Measurements from ENCODE around the gene KDM2B.

KDM2B gene

DNA sequence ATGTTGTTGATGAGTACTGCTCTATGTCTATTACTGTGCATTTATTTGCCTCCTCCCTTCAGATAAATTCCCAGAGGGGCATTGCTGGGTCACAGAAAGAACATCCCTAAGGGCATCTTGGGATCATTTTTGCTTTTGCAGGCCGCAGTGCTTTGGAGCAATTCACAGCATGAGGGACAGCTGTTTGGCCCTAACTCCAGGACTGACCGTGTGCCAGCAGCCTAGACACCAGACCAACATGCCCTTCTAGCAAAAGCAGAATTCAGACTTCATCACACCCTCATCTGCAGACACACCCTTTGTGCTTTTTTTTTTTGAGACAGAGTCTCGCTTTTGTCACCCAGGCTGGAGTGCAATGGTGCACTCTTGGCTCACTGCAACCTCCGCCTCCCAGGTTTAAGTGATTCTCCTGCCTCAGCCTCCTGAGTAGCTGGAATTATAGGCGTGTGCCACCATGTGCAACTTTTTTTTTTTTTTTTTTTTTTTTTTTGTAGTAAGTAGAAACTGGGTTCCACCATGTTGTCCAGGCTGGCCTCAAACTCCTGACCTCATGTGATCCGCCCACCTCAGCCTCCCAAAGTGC is 149.9 kb downstream of the KDM2B start:
- no peak for DNase-seq (ENCODE audit: low read depth)

DNA sequence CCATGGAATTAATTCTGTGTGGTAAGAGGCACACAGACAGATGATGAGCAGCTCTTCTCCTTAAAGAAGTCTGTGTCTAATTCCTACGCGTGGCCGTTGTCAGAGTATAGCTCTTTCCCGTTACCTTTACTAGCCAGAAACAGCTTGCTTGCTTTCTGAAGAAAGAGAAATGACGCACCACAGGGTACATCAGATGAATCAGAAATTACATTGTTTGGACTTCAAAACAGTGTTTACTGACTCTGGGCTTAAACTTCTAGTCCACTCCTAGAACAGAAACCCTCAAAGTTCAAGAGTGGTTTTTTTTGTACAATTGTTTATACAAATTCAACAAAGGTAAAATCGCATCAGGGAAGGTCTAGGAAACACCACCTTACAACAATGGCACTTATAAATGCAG is 151.9 kb downstream of the KDM2B start:
- no peak for DNase-seq (ENCODE audit: low read depth)

- no peak for DNase-seq (ENCODE audit: low read depth)
Measured at GRCh38 chr12:121427556-121428050, 153.2 kb downstream of the KDM2B start.

- no peak for DNase-seq (ENCODE audit: low read depth)
Measured at GRCh38 chr12:121424624-121424975, 156.2 kb downstream of the KDM2B start.

DNA sequence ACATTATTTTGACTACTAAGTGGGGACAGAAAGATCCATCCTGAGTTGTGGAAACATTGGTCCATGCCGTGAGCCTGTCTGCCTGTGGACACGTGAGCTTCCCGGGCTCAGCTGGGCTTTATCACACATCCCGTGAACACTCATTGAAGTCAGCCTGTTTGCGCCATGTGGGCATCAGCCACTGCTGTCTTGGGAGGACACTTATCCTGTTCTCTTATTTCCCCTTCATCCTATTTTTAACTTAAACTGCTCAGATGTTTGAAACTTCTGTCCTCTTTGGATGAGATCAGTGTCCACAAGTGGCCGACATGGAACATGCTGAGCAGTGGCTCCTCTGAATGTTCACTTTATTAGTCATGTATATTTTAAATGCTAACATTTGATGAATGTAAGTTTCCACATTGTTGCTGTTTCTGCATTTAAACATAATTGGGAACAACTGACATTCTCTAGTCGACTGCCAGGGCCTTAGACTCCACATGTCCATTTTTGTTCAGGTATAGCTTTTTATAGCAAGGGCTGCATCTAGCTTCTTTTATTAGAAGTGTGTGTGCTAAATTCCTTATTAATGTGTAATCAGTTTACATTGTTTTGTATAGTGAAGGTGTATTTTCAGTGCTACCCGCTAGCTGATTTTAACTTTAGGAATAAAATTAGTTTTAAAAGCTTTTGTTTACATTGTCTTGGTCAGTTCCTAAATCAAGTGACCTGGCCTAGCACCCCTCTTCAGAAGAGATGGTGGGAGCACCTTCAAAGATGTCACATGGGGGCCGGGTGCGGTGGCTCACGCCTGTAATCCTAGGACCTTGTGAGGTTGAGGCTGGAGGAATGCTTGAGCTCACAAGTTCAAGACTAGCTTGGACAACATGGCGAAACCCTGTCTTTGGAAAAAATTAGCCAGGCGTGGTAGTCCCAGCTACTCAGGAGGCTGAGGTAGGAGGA is 156.9 kb downstream of the KDM2B start:
- no peak for DNase-seq (ENCODE audit: low read depth)

- no peak for DNase-seq (ENCODE audit: low read depth)
Measured at GRCh38 chr12:121423253-121423652, 157.6 kb downstream of the KDM2B start.

DNA sequence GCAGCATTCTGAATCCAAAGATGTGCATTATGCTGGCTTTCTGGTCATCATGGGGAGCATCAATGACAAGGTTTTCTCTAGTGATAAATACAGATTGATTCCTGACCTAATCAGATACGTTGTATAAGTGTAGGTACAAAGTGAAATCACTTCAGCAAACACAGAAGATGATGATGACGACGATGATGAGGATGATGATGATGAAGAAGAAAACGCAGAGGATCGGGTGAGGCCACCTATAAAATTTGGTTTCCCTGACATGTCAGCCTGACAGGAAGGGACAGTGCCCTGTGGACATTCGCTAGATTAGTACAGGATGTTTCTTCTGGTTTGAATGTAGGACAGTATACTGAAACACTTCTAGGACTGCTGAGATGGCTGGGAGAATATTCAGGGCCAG is 160.7 kb downstream of the KDM2B start:
- no peak for DNase-seq (ENCODE audit: low read depth)

DNA sequence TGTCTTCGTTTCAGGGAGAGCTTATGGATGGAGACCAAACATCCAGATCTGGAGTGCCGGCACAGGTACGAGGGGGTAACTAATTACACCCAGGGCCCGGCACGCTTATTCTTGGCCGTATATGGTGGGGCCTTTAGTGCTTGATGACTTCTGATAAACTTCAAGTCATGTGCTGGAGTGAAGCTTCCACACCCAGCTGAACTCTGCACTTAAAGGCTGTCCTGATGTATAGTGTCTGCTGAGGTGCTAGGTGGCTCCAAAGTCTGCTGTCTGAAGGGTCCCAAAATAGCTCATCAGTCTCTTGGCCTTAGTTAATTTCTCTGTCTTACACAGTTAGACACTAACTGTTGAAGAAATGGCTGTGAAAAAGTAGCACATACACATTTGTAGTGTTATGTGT is 163.0 kb downstream of the KDM2B start:
- no peak for DNase-seq (ENCODE audit: low read depth)

DNA sequence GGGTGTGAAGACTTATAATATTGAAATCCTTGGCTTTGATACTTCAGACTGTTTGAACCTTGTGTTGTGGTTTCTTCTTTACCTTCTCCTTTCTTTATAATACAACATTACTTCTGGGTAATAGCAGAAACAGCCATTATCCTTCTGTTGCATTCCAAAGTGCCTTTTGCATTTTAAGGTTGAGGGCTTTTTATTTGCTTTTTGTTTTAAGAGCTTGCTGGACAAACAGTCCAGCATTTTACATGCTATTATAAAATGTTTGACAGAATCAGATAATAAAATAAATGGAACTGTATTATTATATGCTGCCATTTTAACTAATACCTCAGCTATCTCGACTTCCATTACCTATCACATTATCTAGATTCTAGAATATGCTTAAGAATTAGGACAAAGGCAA is 166.9 kb downstream of the KDM2B start:
- no peak for DNase-seq (ENCODE audit: low read depth)

DNA sequence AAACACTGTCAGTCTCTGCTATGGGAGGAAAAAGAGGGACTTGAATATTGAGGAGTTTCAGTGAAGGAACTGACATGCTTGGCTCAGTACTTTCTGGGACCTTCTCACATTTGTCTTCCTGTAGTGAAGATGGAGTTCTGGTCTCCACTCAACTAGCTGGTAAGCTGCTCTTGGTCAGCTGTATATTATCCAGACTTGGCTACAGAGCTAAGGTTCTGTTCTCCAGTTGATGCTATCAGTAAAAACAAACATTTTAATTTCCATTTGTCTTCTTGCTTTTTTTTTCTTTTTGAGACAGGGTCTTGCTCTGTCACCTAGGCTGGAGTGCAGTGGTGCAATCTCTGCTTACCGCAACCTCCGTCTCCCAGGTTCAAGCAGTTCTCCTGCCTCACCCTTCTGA is 175.6 kb downstream of the KDM2B start:
- DNase-seq (ENCODE audit: low read depth), result no peak

- no peak for DNase-seq (ENCODE audit: low read depth)
Measured at GRCh38 chr12:121404734-121405133, 176.1 kb downstream of the KDM2B start.

DNA sequence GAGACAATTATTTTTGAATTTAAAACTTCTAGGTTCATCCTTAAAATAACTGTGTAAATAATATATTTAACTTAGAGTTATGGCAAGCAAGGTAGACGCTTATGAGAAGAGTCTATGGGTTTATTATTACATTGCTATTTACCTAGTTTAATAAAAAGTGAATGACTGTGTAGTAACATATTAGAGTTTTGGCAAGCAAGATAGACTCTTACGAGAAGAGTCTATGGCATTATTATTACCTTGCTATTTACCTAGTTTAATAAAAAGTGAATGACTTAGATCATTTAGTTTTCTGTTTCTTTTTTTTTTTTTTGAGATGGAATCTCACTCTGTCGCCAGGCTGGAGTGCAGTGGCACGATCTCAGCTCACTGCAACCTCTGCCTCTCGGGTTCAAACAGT is 177.1 kb downstream of the KDM2B start:
- no peak for DNase-seq (ENCODE audit: low read depth)

DNA sequence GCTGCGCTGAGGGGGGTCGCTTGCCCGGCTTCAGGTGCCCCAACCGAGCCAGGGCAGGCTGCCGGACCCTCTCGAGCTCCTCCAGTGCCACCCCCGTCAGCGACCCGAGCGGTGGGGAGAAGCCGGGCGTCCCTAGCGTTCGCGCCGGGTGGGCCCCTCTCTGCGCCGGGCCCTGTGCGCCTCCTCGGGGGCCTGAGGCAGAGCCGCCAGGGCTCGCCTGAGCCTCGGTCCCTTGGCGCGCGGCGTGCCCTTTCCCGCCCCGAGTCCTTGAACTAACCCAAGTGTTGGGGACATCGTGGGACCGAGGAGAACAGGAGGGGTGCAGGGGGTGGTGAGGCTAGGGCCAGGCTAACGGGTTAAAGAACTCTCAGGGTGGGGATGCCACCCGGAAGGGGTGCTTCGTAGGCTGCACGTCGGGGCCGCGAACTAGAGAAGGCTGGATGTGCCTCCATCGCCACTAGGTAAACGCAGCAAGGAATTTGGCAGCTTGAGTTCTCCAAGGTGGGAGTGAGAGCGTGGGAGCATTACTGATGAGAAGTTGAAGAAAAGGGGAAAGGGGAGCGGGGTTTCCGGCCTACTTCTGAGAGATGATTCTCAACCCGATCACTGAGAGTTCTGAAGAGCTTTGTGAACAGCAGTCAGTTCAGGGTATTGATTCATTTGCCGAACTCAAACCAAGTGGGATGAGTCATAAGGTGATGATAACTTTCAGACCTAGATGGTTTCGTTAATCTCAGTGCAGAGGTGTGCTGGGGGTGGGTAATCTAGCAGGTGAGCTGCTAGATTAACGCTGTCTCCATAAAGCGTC is 180.3 kb downstream of the KDM2B start:
- peak; percentile 20 for DNase-seq (ENCODE audit: low read depth)

- DNase-seq (ENCODE audit: low read depth), result peak; percentile 94
Measured at GRCh38 chr12:121399391-121400331, 181.2 kb downstream of the KDM2B start, which contains the start of gene RNF34. TSS of gene RNF34 (plus strand) at chr12:121400118. CDS start at chr12:121400213, 95 bp downstream.

DNA sequence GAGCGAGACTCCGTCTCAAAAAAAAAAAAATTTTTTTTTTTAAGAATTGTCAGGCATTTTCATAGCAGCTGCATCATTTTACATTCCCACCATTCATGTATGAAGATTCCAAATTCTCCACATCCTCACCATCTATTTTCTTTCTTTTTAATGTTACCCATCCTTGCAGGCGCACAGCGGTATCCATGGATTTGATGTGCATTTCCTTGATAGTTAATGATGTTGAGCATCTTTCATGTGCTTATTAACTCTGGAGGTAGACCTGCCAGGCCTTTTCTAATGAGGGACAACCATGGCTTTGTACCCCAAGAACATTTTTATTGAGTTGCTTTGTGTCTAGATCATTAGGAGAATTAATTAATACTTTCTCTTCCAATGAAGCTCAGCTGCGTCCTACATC is 182.5 kb downstream of the KDM2B start:
- no peak for DNase-seq (ENCODE audit: low read depth)

DNA sequence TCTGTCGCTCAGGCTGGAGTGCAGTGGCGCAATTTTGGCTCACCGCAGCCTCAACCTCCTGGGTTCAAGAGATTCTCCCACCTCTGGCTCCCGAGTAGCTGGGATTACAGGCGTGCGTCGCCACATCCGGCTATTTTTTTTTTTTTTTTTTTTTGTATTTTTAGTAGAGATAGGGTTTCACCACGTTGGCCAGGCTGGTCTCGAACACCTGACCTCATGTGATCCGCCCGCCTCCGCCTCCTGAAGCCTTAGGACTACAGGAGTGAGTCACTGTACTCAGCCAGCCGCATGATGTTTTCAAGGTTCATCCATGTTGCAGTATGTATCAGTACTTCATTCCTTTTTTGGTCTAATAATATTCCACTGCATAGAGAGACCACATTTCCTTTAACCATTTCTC is 183.3 kb downstream of the KDM2B start:
- no peak for DNase-seq (ENCODE audit: low read depth)

- no peak for DNase-seq (ENCODE audit: low read depth)
Measured at GRCh38 chr12:121392325-121392716, 188.5 kb downstream of the KDM2B start.

DNA sequence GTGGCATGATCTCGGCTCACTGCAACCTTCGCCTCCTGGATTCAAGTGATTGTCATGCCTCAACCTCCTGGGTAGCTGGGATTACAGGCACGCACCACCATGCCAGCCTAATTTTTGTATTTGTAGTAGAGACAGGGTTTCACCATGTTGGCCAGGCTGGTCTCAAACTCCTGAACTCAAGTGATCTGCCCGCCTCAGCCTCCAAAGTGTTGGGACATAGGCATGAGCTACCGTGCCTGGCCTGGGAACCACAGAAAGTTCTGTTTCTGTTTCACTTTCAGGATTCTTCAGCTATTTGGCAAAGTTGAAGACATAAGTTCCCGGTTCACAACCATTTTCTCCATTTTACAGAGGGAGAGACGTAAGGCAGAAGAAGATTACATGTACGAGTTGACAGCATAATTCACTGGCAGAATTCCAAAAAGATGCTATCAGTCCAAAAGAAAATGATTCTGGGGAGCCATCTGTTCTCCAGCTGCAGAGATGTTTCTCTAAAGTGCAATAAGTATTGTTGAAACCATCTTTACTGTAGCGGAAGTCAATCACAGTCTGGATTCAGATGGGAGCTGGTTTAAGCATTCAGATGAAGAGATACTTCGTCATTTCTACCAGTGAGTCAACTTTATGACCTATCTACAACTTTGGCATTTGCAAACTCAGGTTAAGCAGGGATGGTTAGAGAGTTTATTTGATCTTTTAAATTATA is 189.1 kb downstream of the KDM2B start:
- no peak for DNase-seq (ENCODE audit: low read depth)

DNA sequence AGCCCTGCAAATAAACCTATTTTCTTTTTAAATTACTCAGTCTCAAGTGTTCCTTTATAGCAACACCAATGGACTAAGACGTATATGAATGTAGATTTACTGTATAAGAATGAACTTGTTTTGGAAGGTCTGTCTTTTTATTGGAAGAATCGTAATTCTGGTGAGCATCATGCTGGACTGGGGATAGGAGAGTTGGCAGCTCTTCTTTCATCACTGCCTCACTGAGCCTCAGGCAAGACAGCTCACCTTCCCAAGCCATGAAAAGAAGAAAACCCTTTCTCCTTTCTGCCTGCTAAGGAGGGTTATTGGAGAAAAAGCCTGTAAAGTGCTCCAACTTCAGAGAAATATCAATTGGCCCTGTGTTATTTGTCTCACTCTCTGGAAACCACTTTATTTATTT is 190.0 kb downstream of the KDM2B start:
- DNase-seq (ENCODE audit: low read depth), result no peak

DNA sequence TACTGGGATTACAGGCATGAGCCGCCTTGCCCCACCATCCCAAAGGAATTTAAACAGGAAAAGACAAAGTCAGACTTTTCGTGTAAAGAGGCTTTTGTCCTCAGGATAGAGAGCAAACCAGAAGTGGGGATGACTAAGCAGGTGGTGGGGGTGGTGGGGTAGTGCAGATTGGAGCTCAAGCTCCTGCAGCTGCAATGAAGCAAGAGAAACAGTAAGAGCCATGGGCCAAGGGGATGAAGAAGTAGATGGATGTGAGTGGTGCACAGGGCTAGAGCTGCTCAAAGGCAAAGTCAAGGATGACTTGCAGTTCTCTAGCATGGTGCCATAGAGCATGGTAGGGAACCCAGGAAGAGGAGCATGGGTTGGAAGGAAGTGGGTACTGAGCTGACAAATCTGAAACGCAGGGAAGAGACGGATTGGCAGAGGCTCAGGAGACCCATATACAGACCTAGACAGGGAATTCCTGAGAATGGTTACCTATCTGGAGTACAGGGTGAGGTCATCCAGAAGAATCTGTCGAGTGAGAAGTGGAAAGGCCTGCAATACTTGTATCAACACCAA is 192.3 kb downstream of the KDM2B start:
- no peak for DNase-seq (ENCODE audit: low read depth)

Data from stimulated activated CD8-positive, alpha-beta memory T cell treated with anti-CD3 and anti-CD28 coated beads, Interleukin-15, amount 100 ng/mL, for 1 hour (primary cell).